Upper lobe of left lung (tissue), 4 donors: ENCODE data around the gene GPR18.

Experiments used
- CTCF ChIP-seq, 6 experiments: fragments of 450-650 bp in 4 of 6; fragments of 200-600 bp in 2 of 6; sonication (generic) in 2 of 6; IDR thresholded peaks; one replicate each; pipeline ENCODE4 v1.5.1; 2016 to 2019; ENCODE audit warnings: antibody characterized with exemption in 6 of 6
- POLR2A ChIP-seq, 4 donors: fragments of 450-650 bp; IDR thresholded peaks; one replicate each; pipeline ENCODE4 v1.5.1; 2016 to 2017; ENCODE audit warnings: antibody characterized with exemption in 4 of 4, mild to moderate bottlenecking in 2 of 4
- POLR2AphosphoS5 ChIP-seq, 2 donors: sonication (generic); formaldehyde crosslinking; IDR thresholded peaks; one replicate each; pipeline ENCODE4 v1.5.1; 2017; ENCODE audit warnings: antibody characterized with exemption in 2 of 2

- TF ChIP-seq CTCF (IDR thresholded peaks at IDR 0.05) (no peak), POLR2AphosphoS5 (IDR thresholded peaks at IDR 0.05) (no peak), POLR2A (IDR thresholded peaks at IDR 0.05) (no peak)
These were observed 39.9 kb upstream of the GPR18 start for GRCh38 chr13:99298056-99298455.
